ENCODE measurements around the gene SCO1. TPM values are rescaled to one million over a fixed set of nuclear protein-coding genes. Genes with fewer than 3 reads are reported as not detected.

SCO1 gene
- total and polyA plus RNA-seq, 2 of the 4 experiments (the other 2 are of a cell fraction) = 17.0 to 21.7 TPM

GRCh38 chr17:10640475-10640874 is 56.9 kb downstream of the SCO1 start (continued):
- TF ChIP-seq USF2 (IDR thresholded peaks at IDR 0.05; ENCODE audit: low read depth, low read length) (no peak), SMC3 (IDR thresholded peaks at IDR 0.05; ENCODE audit: low read depth, low read length) (no peak)

GRCh38 chr17:10638151-10638550 is 59.2 kb downstream of the SCO1 start:
- H4K20me1 ChIP-seq (ENCODE audit: insufficient read depth, low read length) = no peaks in the 10 kb centered on the region
- no TSS peak for BruUV-seq (replicated peaks)
- DNase-seq (no peak), ATAC-seq (ENCODE audit: low read depth) (no peak)
- no peak overlapping the region for H3K56ac ChIP-seq (ENCODE audit: extremely low read depth, insufficient read depth, low read length)
- H3K4me2 ChIP-seq (ENCODE audit: low read depth, low read length) = no peak overlapping the region
- no peaks in the 10 kb centered on the region for H3K27me3 ChIP-seq (ENCODE audit: control insufficient read depth, insufficient read depth, low read length)
- WGBS, 2 experiments (ENCODE audit: extremely low coverage in 2 of 2, insufficient read length in 1 of 2) = 84% methylated on average over 15 of the region's 25 CpGs; no CpG with 5 or more reads in 1 of the 2 experiments
- no peak overlapping the region for H2BK5ac ChIP-seq (ENCODE audit: low read depth, low read length, poor library complexity, severe bottlenecking)
- peaks cover 2% of the 10 kb centered on the region; the same call in 1 of the 2 replicates for H3K36me3 ChIP-seq (ENCODE audit: control insufficient read depth, insufficient read depth, low read length)
- no peak overlapping the region for H3K14ac ChIP-seq (replicated peaks; ENCODE audit: low read depth, low read length)
- H2BK15ac ChIP-seq (ENCODE audit: low read depth, low read length) = no peak overlapping the region
- H2AK5ac ChIP-seq (ENCODE audit: low read depth, low read length) = no peak overlapping the region
- H3K18ac ChIP-seq (ENCODE audit: low read depth, low read length) = no peak overlapping the region
- intact Hi-C loops (cut with micrococcal nuclease) (no loop called here), dilution Hi-C loops (cut with HindIII; ENCODE audit: low sequenced_read_pairs, unreplicated experiment) (no loop called here), in situ Hi-C loops (cut with MboI; ENCODE audit: low sequenced_read_pairs) (no loop called here)
- H4K8ac ChIP-seq (ENCODE audit: low read depth in 2 of 2, low read length in 2 of 2) = no peak overlapping the region
- no peak overlapping the region for H3K23ac ChIP-seq (ENCODE audit: low read depth, low read length)
- H2AK9ac ChIP-seq (replicated peaks; ENCODE audit: low read depth, low read length, poor library complexity) = no peak overlapping the region
- ChIA-PET POLR2A (ENCODE audit: unreplicated experiment) (no interaction called here), CTCF (no interaction called here)
- no peak overlapping the region for H3K27ac ChIP-seq (ENCODE audit: insufficient read depth, low read length)
- H2AFZ ChIP-seq (replicated peaks; ENCODE audit: low read length, poor library complexity) = no peak overlapping the region
- H3K9ac ChIP-seq (ENCODE audit: low read depth, low read length) = no peak overlapping the region
- no peaks in the 10 kb centered on the region for H3K4me1 ChIP-seq (ENCODE audit: control insufficient read depth, insufficient read depth, low read length)
- H3K9me1 ChIP-seq (ENCODE audit: insufficient read depth, low read length) = no peaks in the 10 kb centered on the region
- no peaks in the 10 kb centered on the region for H3K79me1 ChIP-seq (ENCODE audit: low read depth in 1 of 2, low read length in 2 of 2)
- H3K4me3 ChIP-seq (ENCODE audit: insufficient read depth, low read depth, low read length) = no peak overlapping the region
- no peak overlapping the region for H4K91ac ChIP-seq (ENCODE audit: insufficient read depth, low read depth, low read length)
- H4K5ac ChIP-seq (ENCODE audit: low read depth, low read length) = no peak overlapping the region
- H3K9me3 ChIP-seq (ENCODE audit: control insufficient read depth, insufficient read depth, low read length) = no peaks in the 10 kb centered on the region
- no peak overlapping the region for H2BK20ac ChIP-seq (ENCODE audit: low read depth, low read length)
- H2BK120ac ChIP-seq (ENCODE audit: low read depth, low read length) = no peak overlapping the region
- no peak overlapping the region for H3K4ac ChIP-seq (ENCODE audit: low read depth, low read length)
- no peak for TF ChIP-seq CHD1 (IDR thresholded peaks at IDR 0.05; ENCODE audit: low read depth, low read length)
- TF ChIP-seq CEBPB (IDR thresholded peaks at IDR 0.05; ENCODE audit: low read depth, low read length) = no peak
- TF ChIP-seq RAD21 (IDR thresholded peaks at IDR 0.05; ENCODE audit: low read length) = no peak
- no peak for TF ChIP-seq MAFK (IDR thresholded peaks at IDR 0.05; ENCODE audit: low read depth, low read length)
- TF ChIP-seq BHLHE40 (IDR thresholded peaks at IDR 0.05; ENCODE audit: low read depth, low read length) = no peak
- no peak for TF ChIP-seq NFE2L2 (IDR thresholded peaks at IDR 0.05; ENCODE audit: low read depth, low read length)
- no peak for TF ChIP-seq MXI1 (IDR thresholded peaks at IDR 0.05; ENCODE audit: borderline replicate concordance, low read depth, low read length)
- no peak for TF ChIP-seq POLR2A (IDR thresholded peaks at IDR 0.05; ENCODE audit: low read depth, low read length)
- TF ChIP-seq ELK1 (IDR thresholded peaks at IDR 0.05; ENCODE audit: borderline replicate concordance, low read depth, low read length) = no peak
- TF ChIP-seq SMC3 (IDR thresholded peaks at IDR 0.05; ENCODE audit: low read depth, low read length) = no peak
- TF ChIP-seq USF2 (IDR thresholded peaks at IDR 0.05; ENCODE audit: low read depth, low read length) = no peak
- no peak for TF ChIP-seq RCOR1 (IDR thresholded peaks at IDR 0.05; ENCODE audit: insufficient replicate concordance, low read length)
- TF ChIP-seq RFX5 (IDR thresholded peaks at IDR 0.05; ENCODE audit: low read depth, low read length) = no peak
